IMR-90 (cell line): ENCODE results near the gene EVI5. TPM values are rescaled to one million over a fixed set of nuclear protein-coding genes. Genes with fewer than 3 reads are reported as not detected.

Experiments
- ATAC-seq: fragments of 200-7000 bp; cut with Tn5 transposase; 2 replicates; pipeline ENCODE4 v1.9.1; 2020; ENCODE audit warnings: low read depth, mild to moderate bottlenecking, moderate library complexity
- BruUV-seq: library from RNA; stranded (reverse); fragments of 400-500 nt; replicated peaks from 2 replicates; lab custom pipeline; 2021; lab: Mats Ljungman, UMichigan
- CTCF ChIA-PET: fragments of 300-600 bp; formaldehyde crosslinking; extraction: SDS; loops from one replicate; lab custom pipeline; 2021; ENCODE audit warnings: antibody characterized with exemption; lab: Yijun Ruan, JAX
- POLR2A ChIA-PET: fragments of 300-600 bp; sonication (Branson Sonifier 250); formaldehyde crosslinking; loops from one replicate; lab custom pipeline; 2022; ENCODE audit warnings: antibody characterized with exemption; ENCODE audit not compliant: unreplicated experiment; lab: Charles Lee
- DNase-seq: peaks from one replicate; pipeline ENCODE4 v3.0.0; 2013
- H2AFZ ChIP-seq: replicated peaks from 2 replicates; pipeline ENCODE3; 2013; ENCODE audit warnings: low read length, mild to moderate bottlenecking; ENCODE audit not compliant: poor library complexity
- H2AK5ac ChIP-seq: 2 replicates; pipeline ENCODE4 v1.6.1; 2013; ENCODE audit warnings: low read depth, low read length, inconsistent platforms
- H2AK9ac ChIP-seq: replicated peaks from 2 replicates; pipeline ENCODE3; 2013; ENCODE audit warnings: mild to moderate bottlenecking, low read depth, low read length, moderate library complexity; ENCODE audit not compliant: poor library complexity
- H2BK120ac ChIP-seq: 2 replicates; pipeline ENCODE4 v1.6.1; 2013; ENCODE audit warnings: low read depth, low read length, inconsistent platforms
- H2BK15ac ChIP-seq: 3 replicates; pipeline ENCODE4 v1.6.1; 2013; ENCODE audit warnings: low read depth, low read length, inconsistent platforms
- H2BK20ac ChIP-seq: 2 replicates; pipeline ENCODE4 v1.6.1; 2013; ENCODE audit warnings: low read depth, mild to moderate bottlenecking, inconsistent platforms, low read length, moderate library complexity
- H2BK5ac ChIP-seq: 2 replicates; pipeline ENCODE4 v1.6.1; 2013; ENCODE audit warnings: mild to moderate bottlenecking, low read depth, low read length, inconsistent platforms; ENCODE audit not compliant: poor library complexity, severe bottlenecking
- H3K14ac ChIP-seq: replicated peaks from 2 replicates; pipeline ENCODE4 v1.6.1; 2013; ENCODE audit warnings: low read depth, low read length, inconsistent platforms
- H3K18ac ChIP-seq: 2 replicates; pipeline ENCODE4 v1.6.1; 2013; ENCODE audit warnings: low read depth, low read length, control low read depth
- H3K23ac ChIP-seq: 2 replicates; pipeline ENCODE4 v1.6.1; 2013; ENCODE audit warnings: low read depth, low read length, inconsistent platforms
- H3K27ac ChIP-seq: 2 replicates; pipeline ENCODE4 v1.5.1; 2013; ENCODE audit warnings: mild to moderate bottlenecking, control low read depth, low read length; ENCODE audit not compliant: insufficient read depth
- H3K27me3 ChIP-seq: 2 replicates; pipeline ENCODE4 v1.6.1; 2013; ENCODE audit warnings: low read length; ENCODE audit not compliant: control insufficient read depth, insufficient read depth
- H3K36me3 ChIP-seq: 2 replicates; pipeline ENCODE4 v1.6.1; 2013; ENCODE audit warnings: low read length, mixed read lengths; ENCODE audit not compliant: control insufficient read depth, insufficient read depth
- H3K4ac ChIP-seq: 2 replicates; pipeline ENCODE4 v1.6.1; 2013; ENCODE audit warnings: low read depth, low read length, inconsistent platforms
- H3K4me1 ChIP-seq: 2 replicates; pipeline ENCODE4 v1.6.1; 2013; ENCODE audit warnings: low read length, mixed read lengths; ENCODE audit not compliant: control insufficient read depth, insufficient read depth
- H3K4me2 ChIP-seq: 2 replicates; pipeline ENCODE4 v1.6.1; 2013; ENCODE audit warnings: low read depth, mild to moderate bottlenecking, control low read depth, low read length, moderate library complexity
- H3K4me3 ChIP-seq: 2 replicates; pipeline ENCODE4 v1.5.1; 2013; ENCODE audit warnings: low read depth, mild to moderate bottlenecking, control low read depth, low read length, moderate library complexity; ENCODE audit not compliant: insufficient read depth
- H3K56ac ChIP-seq: 2 replicates; pipeline ENCODE4 v1.6.1; 2013; ENCODE audit warnings: low read length, inconsistent platforms; ENCODE audit not compliant: insufficient read depth; ENCODE audit errors: extremely low read depth
- H3K79me1 ChIP-seq, 2 experiments: 2 replicates each; pipeline ENCODE4 v1.6.1; 2013; ENCODE audit warnings: low read length in 2 of 2, inconsistent platforms in 1 of 2, low read depth in 1 of 2
- H3K9ac ChIP-seq: 2 replicates; pipeline ENCODE4 v1.6.1; 2013; ENCODE audit warnings: low read depth, low read length, control low read depth
- H3K9me1 ChIP-seq: 2 replicates; pipeline ENCODE4 v1.6.1; 2013; ENCODE audit warnings: low read length, inconsistent platforms; ENCODE audit not compliant: insufficient read depth
- H3K9me3 ChIP-seq: 2 replicates; pipeline ENCODE4 v1.6.1; 2013; ENCODE audit warnings: low read length; ENCODE audit not compliant: control insufficient read depth, insufficient read depth
- H4K20me1 ChIP-seq: 2 replicates; pipeline ENCODE4 v1.6.1; 2013; ENCODE audit warnings: low read length, inconsistent platforms; ENCODE audit not compliant: insufficient read depth
- H4K5ac ChIP-seq: 2 replicates; pipeline ENCODE4 v1.6.1; 2013; ENCODE audit warnings: mild to moderate bottlenecking, low read depth, low read length, control low read depth
- H4K8ac ChIP-seq, 2 experiments: 2 replicates each; pipeline ENCODE4 v1.6.1; 2013; ENCODE audit warnings: low read depth in 2 of 2, low read length in 2 of 2, control low read depth in 1 of 2, inconsistent platforms in 1 of 2
- H4K91ac ChIP-seq: 2 replicates; pipeline ENCODE4 v1.6.1; 2013; ENCODE audit warnings: low read depth, low read length, inconsistent platforms; ENCODE audit not compliant: insufficient read depth
- BHLHE40 ChIP-seq: fragments of 150-350 bp; IDR thresholded peaks from 2 replicates; pipeline ENCODE4 v1.6.1; 2016; ENCODE audit warnings: mild to moderate bottlenecking, low read depth, low read length
- CEBPB ChIP-seq: IDR thresholded peaks from 2 replicates; pipeline ENCODE4 v1.6.1; 2012; ENCODE audit warnings: low read depth, low read length, improper control_type of control experiment
- CHD1 ChIP-seq: IDR thresholded peaks from 2 replicates; pipeline ENCODE4 v1.6.1; 2012; ENCODE audit warnings: low read depth, low read length, improper control_type of control experiment
- CTCF ChIP-seq: conservative IDR thresholded peaks from 2 replicates; pipeline ENCODE4 v1.5.1; 2012; ENCODE audit warnings: mild to moderate bottlenecking, low read depth, low read length, improper control_type of control experiment
- ELK1 ChIP-seq: fragments of 150-350 bp; IDR thresholded peaks from 2 replicates; pipeline ENCODE4 v1.6.1; 2016; ENCODE audit warnings: low read depth, mild to moderate bottlenecking, low read length, moderate library complexity, borderline replicate concordance
- FOS ChIP-seq: fragments of 150-350 bp; IDR thresholded peaks from 2 replicates; pipeline ENCODE4 v1.6.1; 2016; ENCODE audit warnings: low read depth, low read length
- MAFK ChIP-seq: IDR thresholded peaks from 2 replicates; pipeline ENCODE4 v1.6.1; 2012; ENCODE audit warnings: low read depth, low read length, improper control_type of control experiment
- MAZ ChIP-seq: IDR thresholded peaks from 2 replicates; pipeline ENCODE4 v1.6.1; 2012; ENCODE audit warnings: low read depth, mild to moderate bottlenecking, low read length, improper control_type of control experiment, moderate library complexity, borderline replicate concordance
- MXI1 ChIP-seq: IDR thresholded peaks from 2 replicates; pipeline ENCODE4 v1.6.1; 2012; ENCODE audit warnings: low read depth, mild to moderate bottlenecking, low read length, moderate library complexity, borderline replicate concordance
- NFE2L2 ChIP-seq: fragments of 150-350 bp; IDR thresholded peaks from 2 replicates; pipeline ENCODE4 v1.6.1; 2016; ENCODE audit warnings: low read depth, mild to moderate bottlenecking, low read length
- POLR2A ChIP-seq: IDR thresholded peaks from 2 replicates; pipeline ENCODE4 v1.6.1; 2012; ENCODE audit warnings: mild to moderate bottlenecking, low read depth, low read length
- RAD21 ChIP-seq: IDR thresholded peaks from 2 replicates; pipeline ENCODE4 v1.6.1; 2012; ENCODE audit warnings: low read length, improper control_type of control experiment
- RCOR1 ChIP-seq: IDR thresholded peaks from 2 replicates; pipeline ENCODE4 v1.6.1; 2012; ENCODE audit warnings: mild to moderate bottlenecking, low read length, improper control_type of control experiment; ENCODE audit not compliant: insufficient replicate concordance
- RFX5 ChIP-seq: IDR thresholded peaks from 2 replicates; pipeline ENCODE4 v1.8.0; 2012; ENCODE audit warnings: low read depth, mild to moderate bottlenecking, low read length, moderate library complexity
- SMC3 ChIP-seq: fragments of 150-350 bp; IDR thresholded peaks from 2 replicates; pipeline ENCODE4 v1.6.1; 2016; ENCODE audit warnings: low read depth, mild to moderate bottlenecking, antibody characterized with exemption, low read length, moderate library complexity
- USF2 ChIP-seq: fragments of 150-350 bp; IDR thresholded peaks from 2 replicates; pipeline ENCODE4 v1.6.1; 2017; ENCODE audit warnings: mild to moderate bottlenecking, antibody characterized with exemption, low read length, low read depth
- WGBS, 2 experiments: methylation state at CpG; one replicate each; pipeline versions ENCODE4 v1.1.5 to v1.1.7; 2013; ENCODE audit warnings: missing lambda C conversion rate in 2 of 2; ENCODE audit not compliant: insufficient read length in 1 of 2; ENCODE audit errors: extremely low coverage in 2 of 2; 5-methylcytosine and 5-hydroxymethylcytosine counted together
- dilution Hi-C: fragments of 300-500 bp; cut with HindIII; formaldehyde crosslinking; loops from one replicate; pipeline ENCODE4 v1.14.3; 2018; ENCODE audit warnings: low sequenced_read_pairs; ENCODE audit not compliant: unreplicated experiment
- in situ Hi-C: fragments of 300-500 bp; cut with MboI; formaldehyde crosslinking; loops from 3 replicates; pipeline ENCODE4 v1.14.3; 2019; ENCODE audit warnings: low sequenced_read_pairs, inconsistent platforms, mixed read lengths
- intact Hi-C: fragments of 100-400 bp; cut with micrococcal nuclease; formaldehyde crosslinking; loops from 2 replicates; pipeline ENCODE4 v1.10.0; 2022
- polyA plus RNA-seq, 3 experiments: library from polyadenylated mRNA; depleted of rRNA; stranded (reverse); fragments of >200 nt; gene quantifications; 2 replicates each; pipeline ENCODE4 v1.2.3, GENCODE V29; 2012; ENCODE audit warnings: low replicate concordance in 1 of 3
- total RNA-seq: library from RNA; depleted of rRNA; stranded (reverse); fragments of >200 nt; gene quantifications from 2 replicates; pipeline ENCODE4 v1.2.3, GENCODE V29; 2012

Gene EVI5
- total and polyA plus RNA-seq, 2 of the 4 experiments (the other 2 are of a cell fraction) = 13.9 to 26.9 TPM

GRCh38 chr1:92705446-92705845, 79.5 kb downstream of the EVI5 start:
- DNase-seq = peak; percentile 67
- no peaks in the 10 kb centered on the region for H3K27me3 ChIP-seq
- no peak overlapping the region for H2AK5ac ChIP-seq
- peak; percentile 41 for ATAC-seq
- peaks cover 5% of the 10 kb centered on the region for H3K4me1 ChIP-seq
- in situ Hi-C loops = no loop called here
- H3K14ac ChIP-seq = no peak overlapping the region
- intact Hi-C loops = no loop called here
- H3K4me2 ChIP-seq = peak overlapping the region; percentile 43; the same call in 1 of the 2 replicates
- no peaks in the 10 kb centered on the region for H3K9me3 ChIP-seq
- H2BK15ac ChIP-seq = no peak overlapping the region
- H3K9ac ChIP-seq = no peak overlapping the region
- no peak overlapping the region for H2BK20ac ChIP-seq
- H3K4me3 ChIP-seq = no peak overlapping the region
- no peak overlapping the region for H2AFZ ChIP-seq
- POLR2A ChIA-PET = no interaction called here
- no peak for TF ChIP-seq MAFK
- TF ChIP-seq MAZ = no peak
- TF ChIP-seq MXI1 = no peak
- TF ChIP-seq FOS = no peak
- TF ChIP-seq SMC3 = no peak
- TF ChIP-seq CEBPB = no peak
- TF ChIP-seq CHD1 = no peak
- TF ChIP-seq NFE2L2 = no peak
- no peak for TF ChIP-seq CTCF
- no peak for TF ChIP-seq POLR2A
- no peak for TF ChIP-seq BHLHE40
- TF ChIP-seq USF2 = no peak
- TF ChIP-seq RCOR1 = no peak
- no peak for TF ChIP-seq RFX5
- no peak for TF ChIP-seq ELK1
- TF ChIP-seq RAD21 = no peak
- no peak overlapping the region for H3K23ac ChIP-seq
- no peak overlapping the region for H3K56ac ChIP-seq
- H4K5ac ChIP-seq = no peak overlapping the region
- WGBS, 2 experiments = no CpG with 5 or more reads among the region's 1 CpG
- no peak overlapping the region for H2BK120ac ChIP-seq
- H4K91ac ChIP-seq = no peak overlapping the region
- dilution Hi-C loops = no loop called here
- H3K4ac ChIP-seq = no peak overlapping the region
- CTCF ChIA-PET = interaction anchor here (1.3 kb wide), 1 partner anchor 13 kb away, joined by 3 read pairs; no protein-coding TSS in a partner anchor
- H3K36me3 ChIP-seq = no peaks in the 10 kb centered on the region
- H3K9me1 ChIP-seq = peaks cover under 1% of the 10 kb centered on the region; the same call in 1 of the 2 replicates
- no peak overlapping the region for H2BK5ac ChIP-seq
- no peak overlapping the region for H3K27ac ChIP-seq
- no peak overlapping the region for H3K18ac ChIP-seq
- H4K8ac ChIP-seq = no peak overlapping the region
- H4K20me1 ChIP-seq = peaks cover 5% of the 10 kb centered on the region; the same call in 1 of the 2 replicates
- no peak overlapping the region for H2AK9ac ChIP-seq
- no TSS peak for BruUV-seq
- H3K79me1 ChIP-seq = peaks cover 6 to 29% of the 10 kb centered on the region in 2 experiments; a peak in 3 of 4 replicates
